Suprapubic skin (tissue), 4 donors: Measurements from ENCODE around the gene MAST4. TPM values are rescaled to one million over a fixed set of nuclear protein-coding genes. Genes with fewer than 3 reads are reported as not detected.

Experiments
- DNase-seq, 2 donors: peaks; one replicate each; pipeline ENCODE4 v3.0.0-alpha.2; 2019; ENCODE audit warnings: low spot score in 2 of 2
- H3K27ac ChIP-seq: fragments of 200-600 bp; sonication (generic); one replicate; pipeline ENCODE4 v1.5.1; 2019
- H3K27me3 ChIP-seq: fragments of 200-600 bp; sonication (generic); one replicate; pipeline ENCODE4 v1.5.1; 2019
- H3K36me3 ChIP-seq: fragments of 200-600 bp; sonication (generic); one replicate; pipeline ENCODE4 v1.5.1; 2019
- H3K4me1 ChIP-seq: fragments of 200-600 bp; sonication (generic); one replicate; pipeline ENCODE4 v1.5.1; 2019
- H3K4me3 ChIP-seq: fragments of 200-600 bp; sonication (generic); one replicate; pipeline ENCODE4 v1.5.1; 2019; ENCODE audit warnings: mild to moderate bottlenecking
- H3K9me3 ChIP-seq: fragments of 200-600 bp; sonication (generic); one replicate; pipeline ENCODE4 v1.5.1; 2019
- CTCF ChIP-seq, 2 donors: fragments of 200-600 bp in 1 of 2; fragments of 450-650 bp in 1 of 2; sonication (generic) in 1 of 2; IDR thresholded peaks; one replicate each; pipeline ENCODE4 v1.5.1; 2016 to 2019; ENCODE audit warnings: antibody characterized with exemption in 2 of 2, mild to moderate bottlenecking in 1 of 2, moderate library complexity in 1 of 2
- EP300 ChIP-seq: sonication (generic); formaldehyde crosslinking; IDR thresholded peaks from one replicate; pipeline ENCODE4 v1.6.1; 2017; ENCODE audit warnings: antibody characterized with exemption
- POLR2A ChIP-seq, 2 donors: fragments of 450-650 bp; IDR thresholded peaks; one replicate each; pipeline ENCODE4 v1.6.1; 2017; ENCODE audit warnings: antibody characterized with exemption in 2 of 2, mild to moderate bottlenecking in 2 of 2, moderate library complexity in 2 of 2
- POLR2AphosphoS5 ChIP-seq, 3 donors: sonication (generic); formaldehyde crosslinking; IDR thresholded peaks; one replicate each; pipeline ENCODE4 v1.6.1; 2017; ENCODE audit warnings: antibody characterized with exemption in 3 of 3
- WGBS: methylation state at CpG from one replicate; pipeline ENCODE4 v1.1.5; 2018; 5-methylcytosine and 5-hydroxymethylcytosine counted together
- total RNA-seq, 4 donors: library from RNA; depleted of rRNA; stranded (reverse); fragments of >200 nt; gene quantifications; one replicate each; pipeline ENCODE4 v1.1.0, GENCODE V29; 2016

MAST4 gene
- total RNA-seq, 4 donors from 2014 or later, result 79.2 to 144 (median 98.1) TPM

GRCh38 chr5:66617991-66618768, 22.0 kb downstream of the MAST4 start:
- no peak for DNase-seq
- WGBS, result 87% methylated on average over 13 of the region's 13 CpGs
- Histone ChIP-seq H3K4me1 (no peaks in the 10 kb centered on the region), H3K4me3 (no peak overlapping the region), H3K27ac (no peak overlapping the region), H3K27me3 (no peaks in the 10 kb centered on the region), H3K9me3 (no peaks in the 10 kb centered on the region), H3K36me3 (no peaks in the 10 kb centered on the region)
- no peak for TF ChIP-seq POLR2AphosphoS5 (IDR thresholded peaks at IDR 0.05)

- no peak overlapping the region for H3K4me3 ChIP-seq
- no peak overlapping the region for H3K27ac ChIP-seq
- H3K27me3 ChIP-seq, result no peaks in the 10 kb centered on the region
- no peak for DNase-seq
- no peaks in the 10 kb centered on the region for H3K4me1 ChIP-seq
- no peaks in the 10 kb centered on the region for H3K36me3 ChIP-seq
- no peak for TF ChIP-seq CTCF (IDR thresholded peaks at IDR 0.05)
- no peak for TF ChIP-seq EP300
- TF ChIP-seq POLR2AphosphoS5 (IDR thresholded peaks at IDR 0.05), result no peak
- TF ChIP-seq POLR2A (IDR thresholded peaks at IDR 0.05), result no peak
- WGBS, result 61% methylated on average over 1 of the region's 1 CpG
- H3K9me3 ChIP-seq, result no peaks in the 10 kb centered on the region
These were observed 24.5 kb downstream of the MAST4 start for GRCh38 chr5:66620711-66621110.

GRCh38 chr5:66621146-66621545, 25.0 kb downstream of the MAST4 start:
- Histone ChIP-seq H3K36me3 (no peaks in the 10 kb centered on the region), H3K9me3 (no peaks in the 10 kb centered on the region), H3K27me3 (no peaks in the 10 kb centered on the region), H3K27ac (no peak overlapping the region), H3K4me1 (no peaks in the 10 kb centered on the region), H3K4me3 (no peak overlapping the region)
- WGBS, result 56% methylated on average over 2 of the region's 2 CpGs
- DNase-seq, result no peak
- TF ChIP-seq POLR2A (IDR thresholded peaks at IDR 0.05), result no peak
- TF ChIP-seq POLR2AphosphoS5 (IDR thresholded peaks at IDR 0.05), result no peak
- no peak for TF ChIP-seq CTCF (IDR thresholded peaks at IDR 0.05)
- TF ChIP-seq EP300, result no peak

- no peaks in the 10 kb centered on the region for H3K36me3 ChIP-seq
- H3K9me3 ChIP-seq, result no peaks in the 10 kb centered on the region
- H3K4me3 ChIP-seq, result no peak overlapping the region
- 89% methylated on average over 4 of the region's 4 CpGs for WGBS
- DNase-seq, result no peak
- no peak overlapping the region for H3K27ac ChIP-seq
- no peaks in the 10 kb centered on the region for H3K4me1 ChIP-seq
- no peak for TF ChIP-seq CTCF (IDR thresholded peaks at IDR 0.05)
- no peak for TF ChIP-seq POLR2AphosphoS5 (IDR thresholded peaks at IDR 0.05)
- no peak for TF ChIP-seq POLR2A (IDR thresholded peaks at IDR 0.05)
- no peak for TF ChIP-seq EP300
- no peaks in the 10 kb centered on the region for H3K27me3 ChIP-seq
These were observed 25.5 kb downstream of the MAST4 start for GRCh38 chr5:66621736-66622135.

- Histone ChIP-seq H3K27me3 (no peaks in the 10 kb centered on the region), H3K36me3 (no peaks in the 10 kb centered on the region), H3K9me3 (no peaks in the 10 kb centered on the region), H3K4me3 (no peak overlapping the region), H3K4me1 (no peaks in the 10 kb centered on the region), H3K27ac (no peak overlapping the region)
- no peak for TF ChIP-seq CTCF (IDR thresholded peaks at IDR 0.05)
- no peak for TF ChIP-seq POLR2AphosphoS5 (IDR thresholded peaks at IDR 0.05)
- no peak for TF ChIP-seq POLR2A (IDR thresholded peaks at IDR 0.05)
- no peak for TF ChIP-seq EP300
- DNase-seq, result no peak
- WGBS, result 82% methylated on average over 3 of the region's 3 CpGs
These were observed 32.4 kb downstream of the MAST4 start for GRCh38 chr5:66628561-66628960.
